GM18498 (cell line): ENCODE measurements around the gene GPN3.
"Not testable (repeated sequence)": the region's sequence is repeated elsewhere in the genome, so short reads cannot be mapped to it uniquely, and the experiment has no call there.

Experiments
- ATAC-seq: cut with Tn5 transposase; IDR thresholded peaks from one replicate; pipeline ENCODE4 v1.9.1; 2021; ENCODE audit warnings: mild to moderate bottlenecking, moderate library complexity; ENCODE audit not compliant: unreplicated experiment

GPN3 gene

DNA sequence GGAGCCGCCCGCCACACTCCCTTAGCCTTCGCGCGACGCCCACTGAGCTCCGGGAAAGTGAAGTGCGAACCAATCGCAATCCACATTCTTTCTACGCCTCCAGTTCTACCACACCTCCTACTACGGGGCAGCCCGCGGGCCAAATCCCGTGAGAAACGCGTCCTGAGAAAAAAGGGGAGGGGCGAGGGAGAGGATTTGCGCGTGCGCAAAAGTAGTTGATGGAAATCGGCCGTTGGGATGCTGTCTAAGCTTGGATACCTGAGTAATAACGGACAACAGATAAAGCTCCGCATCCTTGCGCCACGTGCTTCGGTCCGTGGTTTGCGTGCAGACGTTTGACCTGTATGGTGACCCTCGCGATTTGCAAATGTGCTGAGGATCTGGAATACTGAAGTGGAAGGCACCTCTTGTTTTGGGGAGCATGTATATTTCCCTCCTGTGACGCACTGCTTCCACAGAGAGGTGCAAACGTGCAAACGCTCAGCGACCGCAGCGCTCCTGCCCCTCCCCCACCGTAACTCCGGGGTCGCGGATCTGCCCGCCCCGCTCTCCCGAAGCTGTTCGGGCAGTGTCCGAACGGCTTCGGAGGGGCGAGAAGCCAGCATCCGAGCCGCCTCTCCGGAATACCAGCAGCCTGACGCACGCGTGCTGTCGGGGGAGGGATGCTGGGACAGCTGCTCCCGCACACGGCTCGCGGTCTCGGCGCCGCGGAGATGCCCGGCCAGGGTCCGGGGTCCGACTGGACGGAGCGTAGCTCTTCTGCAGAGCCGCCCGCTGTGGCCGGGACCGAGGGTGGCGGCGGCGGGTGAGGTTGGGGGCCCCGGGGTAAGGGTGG is at the start of gene GPN3, which contains the start of gene FAM216A:
Gene GPN3, minus strand, starts transcription at position 44 of the 835 bp plus-strand sequence. CDS start 54 bp downstream, outside the sequence.
Gene FAM216A, plus strand, starts transcription at position 632 of the 835 bp plus-strand sequence. Its CDS starts 31 bp downstream, at position 663.
- ATAC-seq = peak; percentile 79

DNA sequence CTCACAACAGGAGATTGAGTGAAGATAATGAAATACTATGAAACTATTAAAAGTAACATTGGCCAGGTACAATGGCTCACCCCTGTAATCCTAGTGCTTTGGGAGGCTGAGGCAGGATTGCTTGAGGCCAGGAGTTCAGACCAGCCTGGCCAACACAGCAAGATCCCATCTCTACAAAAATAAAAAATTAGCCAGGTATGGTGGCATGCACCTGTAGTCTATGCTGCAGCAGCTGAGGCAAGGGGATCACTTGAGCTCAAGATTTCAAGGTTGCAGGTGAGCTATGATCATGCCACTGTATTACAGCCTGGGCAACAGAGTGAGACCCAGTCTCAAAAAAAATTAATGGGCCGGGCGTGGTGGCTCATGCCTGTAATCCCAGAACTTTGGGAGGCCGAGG is 48.9 kb upstream of the GPN3 start:
- ATAC-seq = no peak

DNA sequence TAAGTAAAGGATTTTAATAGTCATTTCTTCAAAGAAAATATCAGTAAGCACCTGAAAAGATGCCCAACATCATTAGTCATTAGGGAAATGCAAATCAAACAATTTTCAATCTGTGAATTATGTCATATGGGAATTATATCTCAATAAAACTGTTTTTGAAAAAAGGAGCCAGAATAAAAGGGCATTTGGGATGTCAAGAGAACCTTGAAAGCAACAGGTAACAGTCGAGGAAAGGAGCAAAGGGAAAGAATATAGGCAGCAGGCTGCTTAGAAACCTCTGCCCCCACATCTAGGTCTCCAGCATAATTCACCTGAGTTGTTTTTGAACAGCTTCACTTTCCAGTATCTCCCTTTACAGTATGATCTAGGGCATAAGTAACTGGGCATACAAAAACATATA is 46.3 kb upstream of the GPN3 start:
- ATAC-seq = no peak

DNA sequence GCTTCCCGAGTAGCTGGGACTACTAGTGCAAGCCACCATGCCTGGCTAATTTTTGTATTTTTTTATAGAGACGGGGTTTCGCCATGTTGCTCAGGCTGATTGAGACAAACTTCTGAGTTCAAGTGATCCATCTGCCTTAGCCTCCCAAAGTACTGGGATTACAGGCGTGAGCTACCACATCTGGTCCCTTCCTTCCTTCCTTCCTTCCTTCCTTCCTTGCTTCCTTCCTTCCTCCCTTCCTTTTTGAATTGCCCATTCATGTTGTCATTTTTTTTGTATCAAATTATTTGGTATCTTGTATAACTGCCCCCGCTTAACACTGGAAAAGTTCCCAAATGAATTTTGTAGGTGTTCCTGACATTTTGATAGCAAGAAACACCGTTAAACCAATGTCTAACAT is 45.8 kb upstream of the GPN3 start:
- ATAC-seq = no peak

DNA sequence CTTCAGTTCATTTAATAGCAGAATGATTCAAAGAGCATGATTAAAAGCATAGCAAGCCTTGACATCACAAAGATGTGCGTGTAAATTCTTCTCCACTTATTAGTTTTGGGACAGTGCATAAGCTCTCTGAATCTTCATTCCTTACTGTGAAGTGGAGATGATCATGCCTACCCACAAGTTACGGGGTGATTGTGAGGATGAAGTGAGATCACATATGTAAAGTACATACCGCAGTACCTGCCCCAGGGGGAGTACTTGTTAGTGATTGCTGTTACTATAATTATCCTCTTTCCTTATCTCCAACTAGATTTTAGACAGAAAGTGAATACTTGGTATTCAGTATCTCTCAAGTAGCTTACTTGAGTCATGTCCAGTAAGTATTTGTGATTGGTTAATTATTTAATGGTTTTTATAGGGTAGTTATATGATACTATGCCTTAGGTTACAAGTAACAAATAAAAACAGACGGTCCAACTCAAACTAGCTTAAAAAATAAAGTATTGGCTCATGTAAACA is 40.1 kb upstream of the GPN3 start:
- no peak for ATAC-seq

DNA sequence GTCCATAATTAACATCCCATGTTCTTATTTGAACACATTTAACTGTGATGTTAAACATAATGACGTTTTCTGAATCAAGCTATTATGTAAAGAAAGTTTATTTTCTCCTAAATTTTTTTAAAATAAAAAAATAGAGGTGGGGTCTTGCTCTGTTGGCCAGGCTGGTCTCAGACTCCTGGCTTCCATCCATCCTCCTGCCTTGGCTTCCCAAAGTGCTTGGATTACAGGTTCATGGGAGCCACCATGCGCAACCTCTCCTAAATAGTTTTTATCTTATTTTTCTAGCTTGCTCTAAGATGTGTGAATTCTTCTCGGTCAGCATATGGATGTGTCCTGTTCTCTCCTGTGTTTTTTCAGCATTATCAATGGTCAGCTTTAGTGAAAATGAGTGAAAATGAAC is 37.3 kb upstream of the GPN3 start:
- ATAC-seq = no peak

DNA sequence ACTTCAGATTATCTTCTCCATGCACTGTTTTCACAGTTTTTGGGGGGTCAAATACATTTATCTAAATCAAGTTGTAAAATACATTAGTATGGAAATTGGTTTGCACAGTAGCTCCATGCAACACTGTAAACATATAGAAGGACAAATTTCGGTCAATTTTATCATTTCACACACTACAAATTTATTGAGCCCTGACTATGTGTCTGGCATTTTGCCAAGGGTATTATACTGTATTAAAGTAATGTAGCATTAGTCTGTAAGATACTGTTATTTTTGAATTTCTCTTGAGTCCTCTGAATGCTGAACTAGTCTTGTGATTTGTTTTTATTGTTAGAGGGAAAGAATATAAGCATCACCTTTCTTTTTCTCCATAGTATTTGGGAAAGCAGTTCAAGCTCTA is 35.4 kb upstream of the GPN3 start:
- ATAC-seq = no peak

DNA sequence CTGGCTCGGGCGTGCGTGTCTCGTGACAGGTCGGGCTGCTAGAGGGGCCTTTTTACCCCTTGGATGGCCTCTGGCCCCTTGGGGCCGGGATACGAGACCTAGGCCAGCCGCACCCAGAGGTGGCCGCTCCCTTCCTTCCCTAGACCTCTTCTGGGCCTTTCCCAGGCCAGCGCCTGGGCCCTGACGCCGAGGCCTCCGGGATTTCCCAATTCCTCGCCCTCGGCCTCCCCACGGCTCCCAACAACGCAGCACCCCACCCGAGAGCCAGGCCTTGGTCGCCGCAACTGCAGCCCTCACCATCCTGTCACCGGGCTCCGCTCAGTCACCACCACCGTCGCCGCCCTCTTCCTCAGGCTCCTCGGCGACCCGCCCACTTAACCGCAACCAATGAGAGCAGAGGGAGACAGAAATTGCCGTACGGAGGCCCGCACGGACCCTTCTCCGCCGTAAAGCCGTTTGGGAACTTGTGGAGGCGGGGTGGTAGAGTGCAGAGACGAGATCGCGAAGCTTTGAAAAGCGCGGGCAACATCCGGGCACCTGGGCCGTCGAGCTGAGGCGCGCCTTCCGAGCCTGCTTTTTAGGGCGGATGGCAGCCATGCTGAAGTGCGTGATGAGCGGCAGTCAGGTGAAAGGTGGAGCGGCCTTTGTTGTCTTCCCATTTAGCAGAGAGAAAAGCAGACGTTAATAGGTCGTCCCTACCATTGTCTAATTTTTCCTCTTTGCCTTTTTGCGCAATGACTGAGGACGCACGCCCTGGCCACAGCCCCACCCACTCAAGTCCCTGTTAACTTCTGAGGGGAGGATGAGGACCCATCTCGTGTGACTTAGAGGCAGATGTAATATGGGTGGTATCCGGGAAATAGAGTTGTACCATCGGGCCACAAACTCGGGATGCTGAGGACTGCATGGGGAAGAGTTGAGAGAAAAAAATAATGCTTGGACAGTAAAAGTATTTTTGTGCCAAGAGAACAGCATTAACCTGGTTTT is 34.0 kb upstream of the GPN3 start, which contains the start of the genes RAD9B and VPS29:
Gene RAD9B, plus strand, starts transcription at position 580 of the 987 bp plus-strand sequence. Its CDS starts 7 bp downstream, at position 587.
Gene VPS29, minus strand, starts transcription at position 360 of the 987 bp plus-strand sequence. Its CDS starts 60 bp downstream, at position 300.
- peak; percentile 95 for ATAC-seq

DNA sequence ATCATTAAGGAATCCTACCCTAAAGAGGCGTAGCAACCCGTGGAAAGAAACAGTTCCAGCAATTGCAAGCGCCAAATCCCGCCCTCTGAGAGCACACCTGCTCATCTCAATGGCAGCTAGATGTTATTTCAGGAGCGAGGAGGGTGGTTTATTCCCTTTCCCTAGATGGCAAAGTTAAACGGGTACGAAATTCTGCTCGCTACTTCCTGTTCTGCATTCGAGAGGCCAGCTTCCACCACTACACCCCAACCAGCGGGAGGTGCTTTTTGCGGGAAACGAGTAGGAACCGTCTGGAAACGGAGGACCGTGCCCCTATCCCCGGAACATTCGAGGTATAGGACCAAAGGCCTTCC is 33.3 kb upstream of the GPN3 start:
- peak; percentile 3 for ATAC-seq

DNA sequence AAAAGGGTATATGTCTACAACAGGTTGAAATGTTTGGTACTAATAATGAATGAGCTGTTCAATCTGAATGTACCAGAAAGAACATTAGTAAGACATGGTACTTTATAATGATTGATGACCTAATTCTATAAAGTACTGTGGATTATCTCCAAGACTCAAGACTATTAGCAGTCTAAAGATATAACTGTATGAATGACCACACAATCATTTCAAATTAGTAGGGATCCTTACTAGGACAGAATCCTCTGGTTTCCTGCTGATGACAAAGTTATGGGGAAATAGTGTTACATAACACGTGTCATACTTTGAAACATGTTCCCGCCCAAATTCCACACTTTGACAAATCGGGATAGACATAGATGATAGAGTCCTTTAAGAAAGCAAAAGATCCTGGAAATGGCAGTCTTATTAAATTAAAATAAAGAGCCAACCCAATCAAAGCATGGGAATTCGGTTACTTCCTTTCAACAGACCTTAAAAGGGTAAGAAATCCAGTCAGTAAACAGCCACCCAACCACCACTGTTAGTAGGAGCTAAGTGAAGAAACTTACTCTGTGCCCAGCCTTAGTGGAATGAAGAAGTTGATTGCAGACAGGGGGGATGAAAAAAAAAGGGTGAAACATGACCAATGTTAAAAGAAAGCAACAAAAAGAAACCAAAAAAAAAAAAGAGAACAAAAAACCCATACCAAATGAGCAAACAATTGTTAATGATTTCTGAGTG is 31.1 kb upstream of the GPN3 start:
- no peak for ATAC-seq

DNA sequence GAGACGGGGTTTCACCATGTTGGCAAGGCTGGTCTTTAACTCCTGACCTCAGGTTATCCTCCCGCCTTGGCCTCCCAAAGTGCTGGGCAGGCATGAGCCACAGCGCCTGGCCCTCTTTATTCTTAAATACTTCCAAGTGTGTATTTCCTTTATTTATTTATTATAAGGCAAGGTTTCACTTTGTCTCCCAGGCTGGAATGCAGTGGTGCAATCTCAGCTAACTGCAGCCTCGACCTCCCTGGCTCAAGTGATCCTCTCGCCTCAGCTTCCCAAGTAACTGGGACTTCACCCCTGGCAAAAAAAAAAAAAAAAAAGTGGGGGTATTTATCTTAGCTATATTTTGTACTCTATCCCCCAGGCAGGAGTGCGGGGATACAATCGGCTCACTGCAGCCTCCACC is 7.4 kb upstream of the GPN3 start:
- no peak for ATAC-seq

DNA sequence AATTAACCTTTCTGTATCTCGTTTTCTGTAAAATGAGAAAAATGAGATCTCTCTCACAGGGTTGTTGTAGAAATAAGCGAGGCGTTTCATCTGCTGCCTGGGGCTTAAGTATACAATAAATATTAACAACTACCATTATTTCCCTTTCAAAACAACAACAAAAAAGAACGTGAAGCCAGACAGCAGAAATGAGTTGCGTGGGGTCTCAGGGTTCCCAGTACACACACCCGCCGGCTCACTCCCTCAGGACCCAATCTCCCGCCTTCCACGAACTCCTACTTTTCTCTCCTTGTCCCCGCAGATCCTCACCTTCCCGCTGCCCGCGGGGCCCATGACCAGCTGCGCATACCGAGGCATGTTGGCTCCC is 227 bp downstream of the GPN3 start:
- no peak for ATAC-seq

DNA sequence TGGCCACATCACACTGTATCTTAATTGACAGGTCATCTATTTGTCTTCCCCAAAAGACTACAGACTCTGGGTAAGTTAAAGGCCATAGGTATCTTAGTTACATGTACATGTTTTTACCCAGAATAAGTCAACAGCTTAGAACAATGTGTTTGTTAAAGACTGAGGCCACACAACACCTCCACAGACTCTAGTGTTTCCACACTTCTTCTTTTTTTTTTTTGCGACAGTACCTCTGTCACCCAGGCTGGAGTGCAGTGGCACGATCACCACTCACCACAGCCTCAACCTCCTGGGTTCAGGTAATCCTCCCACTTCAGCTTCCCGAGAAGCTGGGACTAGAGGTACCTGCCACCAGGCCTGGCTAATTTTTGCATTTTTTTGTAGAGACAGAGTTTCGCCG is 1.3 kb downstream of the GPN3 start:
- no peak for ATAC-seq

DNA sequence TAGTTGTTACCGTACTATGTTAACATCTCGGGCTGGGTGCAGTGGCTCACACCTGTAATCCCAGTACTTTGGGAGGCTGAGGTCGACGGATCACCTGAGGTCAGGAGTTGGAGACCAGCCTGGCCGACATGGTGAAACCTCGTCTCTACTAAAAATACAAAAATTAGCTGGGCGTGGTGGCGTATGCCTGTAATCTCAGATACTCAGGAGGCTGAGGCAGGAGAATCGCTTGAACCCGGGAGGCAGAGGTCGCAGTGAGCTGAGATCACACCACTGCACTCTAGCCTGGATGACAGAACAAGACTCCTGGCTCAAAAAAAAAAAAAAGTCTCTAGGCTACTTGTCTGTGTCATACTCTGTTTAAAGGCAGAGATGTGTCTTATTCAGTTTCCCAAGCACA is 2.3 kb downstream of the GPN3 start:
- ATAC-seq = not testable (repeated sequence)

DNA sequence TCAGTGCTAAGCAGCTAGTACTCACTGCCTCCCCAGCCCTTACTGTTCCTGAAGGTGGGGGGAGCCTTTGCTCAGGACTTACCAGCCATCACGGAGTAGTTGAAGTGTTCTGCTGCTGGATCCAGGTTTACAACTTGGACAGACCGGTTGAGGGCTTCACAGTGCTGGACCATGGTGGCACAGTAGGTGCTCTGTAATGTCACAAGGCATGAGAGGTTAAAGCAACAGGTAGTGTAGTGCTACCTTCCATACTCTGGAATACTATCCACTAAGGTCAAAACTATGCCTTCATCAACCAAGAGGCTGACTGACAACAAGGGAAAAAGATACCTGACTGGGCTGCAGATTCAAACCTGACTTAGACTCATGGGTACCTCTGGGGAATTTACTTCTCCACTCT is 3.0 kb downstream of the GPN3 start:
- ATAC-seq = no peak

DNA sequence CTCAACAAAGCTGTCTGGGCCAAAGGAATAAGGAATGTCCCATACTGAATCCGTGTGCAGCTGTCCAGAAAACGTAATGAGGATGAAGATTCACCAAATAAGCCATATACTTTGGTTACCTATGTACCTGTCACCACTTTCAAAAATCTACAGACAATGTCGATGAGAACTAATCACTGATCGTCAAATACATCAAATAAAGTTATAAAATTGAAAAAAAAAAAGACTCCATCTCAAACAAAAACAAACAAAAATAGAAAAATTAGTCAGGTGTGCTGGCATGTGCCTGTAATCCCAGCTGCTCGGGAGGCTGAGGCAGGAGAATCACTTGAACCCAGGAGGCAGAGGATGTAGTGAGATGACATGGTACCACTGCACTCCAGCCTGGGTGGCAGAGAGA is 6.9 kb downstream of the GPN3 start:
- not testable (repeated sequence) for ATAC-seq

DNA sequence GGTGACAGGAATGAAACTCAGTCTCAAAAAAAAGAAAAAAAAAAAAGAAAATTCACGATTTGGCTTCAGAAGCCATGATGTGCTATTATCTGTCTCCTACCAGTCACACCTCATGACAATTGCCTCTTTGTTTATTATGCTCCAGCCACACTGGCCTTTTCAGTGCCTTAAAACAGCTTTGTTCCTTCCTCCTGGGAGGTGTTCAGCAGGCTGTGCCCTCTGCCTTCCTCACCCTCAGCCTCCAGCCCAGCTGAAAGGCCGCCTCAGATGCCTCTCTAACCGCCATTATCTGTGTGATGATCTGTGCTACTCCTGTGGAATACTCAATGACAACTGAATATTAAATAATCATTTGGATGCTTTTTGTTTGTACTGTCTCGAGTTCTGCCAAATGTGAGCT is 9.3 kb downstream of the GPN3 start:
- ATAC-seq = no peak

DNA sequence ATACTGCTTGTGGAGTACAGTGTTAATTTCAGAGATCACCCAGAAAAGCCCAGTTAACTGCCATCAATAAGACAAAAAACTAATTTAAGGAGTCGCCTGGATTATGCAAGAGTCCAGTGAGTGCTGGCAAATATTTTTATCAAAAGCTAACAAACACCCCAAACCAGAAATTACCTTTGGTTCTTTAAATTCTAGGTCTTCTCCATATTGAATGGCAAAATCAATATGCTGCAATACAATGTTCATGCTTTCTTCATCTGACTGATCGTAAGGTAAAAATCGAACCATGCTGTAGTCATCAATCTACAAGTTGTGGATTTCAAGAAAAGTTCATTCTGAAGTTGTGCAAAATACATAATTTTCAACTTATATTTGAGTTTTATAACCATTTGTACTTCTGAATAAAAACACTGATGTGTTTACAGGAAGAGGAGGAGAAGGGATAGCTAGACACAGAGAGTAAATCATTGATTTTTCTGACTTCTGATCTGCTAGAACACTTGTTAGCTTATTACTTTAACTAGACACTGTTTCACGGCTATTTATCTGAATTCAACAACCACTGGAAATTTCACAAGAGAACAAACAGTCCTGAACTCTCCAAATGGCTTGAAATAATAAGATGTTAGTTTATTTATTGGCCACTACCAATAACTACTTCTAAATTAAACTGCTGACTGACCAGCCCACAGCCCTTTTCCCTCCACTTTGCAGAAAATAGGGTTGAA is 14.3 kb downstream of the GPN3 start:
- no peak for ATAC-seq

DNA sequence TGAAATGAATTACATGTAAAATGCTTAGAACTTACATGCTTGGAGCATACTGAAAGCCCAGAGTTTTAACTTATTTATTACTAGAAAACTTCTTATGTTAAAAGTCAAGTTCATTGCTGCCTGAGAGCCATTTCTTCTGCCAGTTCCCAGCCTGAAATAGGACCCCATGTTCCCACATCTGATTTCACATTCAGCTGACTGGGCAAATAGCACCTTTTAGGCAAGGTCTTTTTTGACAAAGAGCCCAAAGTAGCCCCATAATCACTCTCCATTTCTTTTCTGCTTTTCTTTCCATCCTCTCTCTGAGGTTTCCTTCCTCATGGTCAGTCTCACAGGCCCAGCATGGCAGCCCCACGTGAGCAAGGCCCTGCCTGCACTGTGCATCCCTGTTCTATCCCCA is 16.8 kb downstream of the GPN3 start:
- no peak for ATAC-seq
